Measurements from ENCODE around the gene VPS29.
"Not testable (repeated sequence)": the region's sequence is repeated elsewhere in the genome, so short reads cannot be mapped to it uniquely, and the experiment has no call there.

Gene VPS29

DNA sequence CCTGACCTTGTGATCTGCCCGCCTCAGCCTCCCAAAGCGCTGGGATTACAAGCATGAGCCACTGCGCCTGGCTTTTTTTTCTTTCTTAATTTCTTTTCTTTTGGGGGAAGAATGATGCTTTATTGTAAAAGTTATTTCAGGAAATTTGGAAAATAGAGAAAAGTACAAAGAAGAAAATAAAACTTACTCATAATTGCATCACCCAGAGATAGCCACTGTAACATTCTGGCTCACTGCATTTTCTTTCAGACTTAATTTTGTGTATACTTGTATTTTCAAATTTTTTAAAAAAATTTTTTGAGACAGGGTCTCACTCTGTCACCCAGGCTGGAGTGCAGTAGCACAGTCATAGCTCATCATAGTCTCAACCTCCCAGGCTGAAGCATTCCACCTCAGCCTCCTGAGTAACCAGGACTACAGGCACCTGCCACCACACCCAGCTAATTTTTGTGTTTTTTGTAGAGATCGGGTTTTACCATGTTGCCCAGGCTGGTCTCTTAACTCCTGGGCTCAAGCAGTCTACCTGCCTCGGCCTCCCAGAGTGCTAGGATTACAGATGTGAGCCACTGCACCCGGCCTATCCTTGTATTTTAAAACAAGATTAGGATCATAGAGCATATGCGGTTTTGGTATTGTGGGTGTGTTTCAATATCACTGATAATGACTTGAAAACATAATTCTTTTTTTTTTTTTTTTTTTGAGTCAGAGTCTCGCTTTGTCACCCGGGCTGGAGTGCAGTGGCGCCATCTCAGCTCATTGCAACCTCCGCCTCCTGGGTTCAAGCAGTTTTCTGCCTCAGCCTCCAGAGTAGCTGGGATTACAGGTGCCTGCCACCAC lies 19.2 kb upstream of the VPS29 start:
- DNase-seq (ENCODE audit: low read depth) = peak; percentile 28

DNA sequence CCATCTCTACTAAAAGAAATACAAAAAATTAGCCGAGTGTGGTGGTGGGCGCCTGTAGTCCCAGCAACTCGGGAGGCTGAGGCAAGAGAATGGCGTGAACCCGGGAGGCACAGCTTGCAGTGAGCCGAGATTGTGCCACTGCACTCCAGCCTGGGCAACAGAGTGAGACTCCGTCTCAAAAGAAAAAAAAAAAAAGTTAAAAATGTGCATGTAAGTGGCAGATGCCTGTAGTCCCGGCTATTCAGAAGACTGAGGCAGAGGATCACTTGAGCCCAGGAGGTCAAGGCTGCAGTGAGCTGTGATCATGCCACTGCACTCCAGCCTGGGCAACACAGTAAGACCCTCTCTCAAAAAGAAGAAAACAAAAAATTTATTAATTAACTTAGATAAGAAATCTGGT lies 16.1 kb upstream of the VPS29 start:
- DNase-seq (ENCODE audit: low read depth) = not testable (repeated sequence)

DNA sequence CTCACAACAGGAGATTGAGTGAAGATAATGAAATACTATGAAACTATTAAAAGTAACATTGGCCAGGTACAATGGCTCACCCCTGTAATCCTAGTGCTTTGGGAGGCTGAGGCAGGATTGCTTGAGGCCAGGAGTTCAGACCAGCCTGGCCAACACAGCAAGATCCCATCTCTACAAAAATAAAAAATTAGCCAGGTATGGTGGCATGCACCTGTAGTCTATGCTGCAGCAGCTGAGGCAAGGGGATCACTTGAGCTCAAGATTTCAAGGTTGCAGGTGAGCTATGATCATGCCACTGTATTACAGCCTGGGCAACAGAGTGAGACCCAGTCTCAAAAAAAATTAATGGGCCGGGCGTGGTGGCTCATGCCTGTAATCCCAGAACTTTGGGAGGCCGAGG lies 15.1 kb upstream of the VPS29 start:
- no peak for DNase-seq (ENCODE audit: low read depth)

DNA sequence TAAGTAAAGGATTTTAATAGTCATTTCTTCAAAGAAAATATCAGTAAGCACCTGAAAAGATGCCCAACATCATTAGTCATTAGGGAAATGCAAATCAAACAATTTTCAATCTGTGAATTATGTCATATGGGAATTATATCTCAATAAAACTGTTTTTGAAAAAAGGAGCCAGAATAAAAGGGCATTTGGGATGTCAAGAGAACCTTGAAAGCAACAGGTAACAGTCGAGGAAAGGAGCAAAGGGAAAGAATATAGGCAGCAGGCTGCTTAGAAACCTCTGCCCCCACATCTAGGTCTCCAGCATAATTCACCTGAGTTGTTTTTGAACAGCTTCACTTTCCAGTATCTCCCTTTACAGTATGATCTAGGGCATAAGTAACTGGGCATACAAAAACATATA lies 12.5 kb upstream of the VPS29 start:
- no peak for DNase-seq (ENCODE audit: low read depth)

DNA sequence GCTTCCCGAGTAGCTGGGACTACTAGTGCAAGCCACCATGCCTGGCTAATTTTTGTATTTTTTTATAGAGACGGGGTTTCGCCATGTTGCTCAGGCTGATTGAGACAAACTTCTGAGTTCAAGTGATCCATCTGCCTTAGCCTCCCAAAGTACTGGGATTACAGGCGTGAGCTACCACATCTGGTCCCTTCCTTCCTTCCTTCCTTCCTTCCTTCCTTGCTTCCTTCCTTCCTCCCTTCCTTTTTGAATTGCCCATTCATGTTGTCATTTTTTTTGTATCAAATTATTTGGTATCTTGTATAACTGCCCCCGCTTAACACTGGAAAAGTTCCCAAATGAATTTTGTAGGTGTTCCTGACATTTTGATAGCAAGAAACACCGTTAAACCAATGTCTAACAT lies 11.9 kb upstream of the VPS29 start:
- DNase-seq (ENCODE audit: low read depth) = no peak

DNA sequence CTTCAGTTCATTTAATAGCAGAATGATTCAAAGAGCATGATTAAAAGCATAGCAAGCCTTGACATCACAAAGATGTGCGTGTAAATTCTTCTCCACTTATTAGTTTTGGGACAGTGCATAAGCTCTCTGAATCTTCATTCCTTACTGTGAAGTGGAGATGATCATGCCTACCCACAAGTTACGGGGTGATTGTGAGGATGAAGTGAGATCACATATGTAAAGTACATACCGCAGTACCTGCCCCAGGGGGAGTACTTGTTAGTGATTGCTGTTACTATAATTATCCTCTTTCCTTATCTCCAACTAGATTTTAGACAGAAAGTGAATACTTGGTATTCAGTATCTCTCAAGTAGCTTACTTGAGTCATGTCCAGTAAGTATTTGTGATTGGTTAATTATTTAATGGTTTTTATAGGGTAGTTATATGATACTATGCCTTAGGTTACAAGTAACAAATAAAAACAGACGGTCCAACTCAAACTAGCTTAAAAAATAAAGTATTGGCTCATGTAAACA lies 6.2 kb upstream of the VPS29 start:
- no peak for DNase-seq (ENCODE audit: low read depth)

DNA sequence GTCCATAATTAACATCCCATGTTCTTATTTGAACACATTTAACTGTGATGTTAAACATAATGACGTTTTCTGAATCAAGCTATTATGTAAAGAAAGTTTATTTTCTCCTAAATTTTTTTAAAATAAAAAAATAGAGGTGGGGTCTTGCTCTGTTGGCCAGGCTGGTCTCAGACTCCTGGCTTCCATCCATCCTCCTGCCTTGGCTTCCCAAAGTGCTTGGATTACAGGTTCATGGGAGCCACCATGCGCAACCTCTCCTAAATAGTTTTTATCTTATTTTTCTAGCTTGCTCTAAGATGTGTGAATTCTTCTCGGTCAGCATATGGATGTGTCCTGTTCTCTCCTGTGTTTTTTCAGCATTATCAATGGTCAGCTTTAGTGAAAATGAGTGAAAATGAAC lies 3.4 kb upstream of the VPS29 start:
- DNase-seq (ENCODE audit: low read depth) = no peak

DNA sequence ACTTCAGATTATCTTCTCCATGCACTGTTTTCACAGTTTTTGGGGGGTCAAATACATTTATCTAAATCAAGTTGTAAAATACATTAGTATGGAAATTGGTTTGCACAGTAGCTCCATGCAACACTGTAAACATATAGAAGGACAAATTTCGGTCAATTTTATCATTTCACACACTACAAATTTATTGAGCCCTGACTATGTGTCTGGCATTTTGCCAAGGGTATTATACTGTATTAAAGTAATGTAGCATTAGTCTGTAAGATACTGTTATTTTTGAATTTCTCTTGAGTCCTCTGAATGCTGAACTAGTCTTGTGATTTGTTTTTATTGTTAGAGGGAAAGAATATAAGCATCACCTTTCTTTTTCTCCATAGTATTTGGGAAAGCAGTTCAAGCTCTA lies 1.5 kb upstream of the VPS29 start:
- DNase-seq (ENCODE audit: low read depth) = no peak

DNA sequence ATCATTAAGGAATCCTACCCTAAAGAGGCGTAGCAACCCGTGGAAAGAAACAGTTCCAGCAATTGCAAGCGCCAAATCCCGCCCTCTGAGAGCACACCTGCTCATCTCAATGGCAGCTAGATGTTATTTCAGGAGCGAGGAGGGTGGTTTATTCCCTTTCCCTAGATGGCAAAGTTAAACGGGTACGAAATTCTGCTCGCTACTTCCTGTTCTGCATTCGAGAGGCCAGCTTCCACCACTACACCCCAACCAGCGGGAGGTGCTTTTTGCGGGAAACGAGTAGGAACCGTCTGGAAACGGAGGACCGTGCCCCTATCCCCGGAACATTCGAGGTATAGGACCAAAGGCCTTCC lies 536 bp downstream of the VPS29 start:
- DNase-seq (ENCODE audit: low read depth) = peak; percentile 27

DNA sequence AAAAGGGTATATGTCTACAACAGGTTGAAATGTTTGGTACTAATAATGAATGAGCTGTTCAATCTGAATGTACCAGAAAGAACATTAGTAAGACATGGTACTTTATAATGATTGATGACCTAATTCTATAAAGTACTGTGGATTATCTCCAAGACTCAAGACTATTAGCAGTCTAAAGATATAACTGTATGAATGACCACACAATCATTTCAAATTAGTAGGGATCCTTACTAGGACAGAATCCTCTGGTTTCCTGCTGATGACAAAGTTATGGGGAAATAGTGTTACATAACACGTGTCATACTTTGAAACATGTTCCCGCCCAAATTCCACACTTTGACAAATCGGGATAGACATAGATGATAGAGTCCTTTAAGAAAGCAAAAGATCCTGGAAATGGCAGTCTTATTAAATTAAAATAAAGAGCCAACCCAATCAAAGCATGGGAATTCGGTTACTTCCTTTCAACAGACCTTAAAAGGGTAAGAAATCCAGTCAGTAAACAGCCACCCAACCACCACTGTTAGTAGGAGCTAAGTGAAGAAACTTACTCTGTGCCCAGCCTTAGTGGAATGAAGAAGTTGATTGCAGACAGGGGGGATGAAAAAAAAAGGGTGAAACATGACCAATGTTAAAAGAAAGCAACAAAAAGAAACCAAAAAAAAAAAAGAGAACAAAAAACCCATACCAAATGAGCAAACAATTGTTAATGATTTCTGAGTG lies 2.8 kb downstream of the VPS29 start:
- DNase-seq (ENCODE audit: low read depth) = no peak

DNA sequence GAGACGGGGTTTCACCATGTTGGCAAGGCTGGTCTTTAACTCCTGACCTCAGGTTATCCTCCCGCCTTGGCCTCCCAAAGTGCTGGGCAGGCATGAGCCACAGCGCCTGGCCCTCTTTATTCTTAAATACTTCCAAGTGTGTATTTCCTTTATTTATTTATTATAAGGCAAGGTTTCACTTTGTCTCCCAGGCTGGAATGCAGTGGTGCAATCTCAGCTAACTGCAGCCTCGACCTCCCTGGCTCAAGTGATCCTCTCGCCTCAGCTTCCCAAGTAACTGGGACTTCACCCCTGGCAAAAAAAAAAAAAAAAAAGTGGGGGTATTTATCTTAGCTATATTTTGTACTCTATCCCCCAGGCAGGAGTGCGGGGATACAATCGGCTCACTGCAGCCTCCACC lies 26.5 kb downstream of the VPS29 start:
- no peak for DNase-seq (ENCODE audit: low read depth)

DNA sequence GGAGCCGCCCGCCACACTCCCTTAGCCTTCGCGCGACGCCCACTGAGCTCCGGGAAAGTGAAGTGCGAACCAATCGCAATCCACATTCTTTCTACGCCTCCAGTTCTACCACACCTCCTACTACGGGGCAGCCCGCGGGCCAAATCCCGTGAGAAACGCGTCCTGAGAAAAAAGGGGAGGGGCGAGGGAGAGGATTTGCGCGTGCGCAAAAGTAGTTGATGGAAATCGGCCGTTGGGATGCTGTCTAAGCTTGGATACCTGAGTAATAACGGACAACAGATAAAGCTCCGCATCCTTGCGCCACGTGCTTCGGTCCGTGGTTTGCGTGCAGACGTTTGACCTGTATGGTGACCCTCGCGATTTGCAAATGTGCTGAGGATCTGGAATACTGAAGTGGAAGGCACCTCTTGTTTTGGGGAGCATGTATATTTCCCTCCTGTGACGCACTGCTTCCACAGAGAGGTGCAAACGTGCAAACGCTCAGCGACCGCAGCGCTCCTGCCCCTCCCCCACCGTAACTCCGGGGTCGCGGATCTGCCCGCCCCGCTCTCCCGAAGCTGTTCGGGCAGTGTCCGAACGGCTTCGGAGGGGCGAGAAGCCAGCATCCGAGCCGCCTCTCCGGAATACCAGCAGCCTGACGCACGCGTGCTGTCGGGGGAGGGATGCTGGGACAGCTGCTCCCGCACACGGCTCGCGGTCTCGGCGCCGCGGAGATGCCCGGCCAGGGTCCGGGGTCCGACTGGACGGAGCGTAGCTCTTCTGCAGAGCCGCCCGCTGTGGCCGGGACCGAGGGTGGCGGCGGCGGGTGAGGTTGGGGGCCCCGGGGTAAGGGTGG lies 33.5 kb downstream of the VPS29 start, which contains the start of the genes FAM216A and GPN3:
Gene FAM216A (plus strand): TSS at position 632 of the 835 bp plus-strand sequence. CDS start 31 bp downstream, at position 663.
Gene GPN3 (minus strand): TSS at position 44 of the 835 bp plus-strand sequence. CDS start 54 bp downstream, outside the sequence.
- peak; percentile 89 for DNase-seq (ENCODE audit: low read depth)

DNA sequence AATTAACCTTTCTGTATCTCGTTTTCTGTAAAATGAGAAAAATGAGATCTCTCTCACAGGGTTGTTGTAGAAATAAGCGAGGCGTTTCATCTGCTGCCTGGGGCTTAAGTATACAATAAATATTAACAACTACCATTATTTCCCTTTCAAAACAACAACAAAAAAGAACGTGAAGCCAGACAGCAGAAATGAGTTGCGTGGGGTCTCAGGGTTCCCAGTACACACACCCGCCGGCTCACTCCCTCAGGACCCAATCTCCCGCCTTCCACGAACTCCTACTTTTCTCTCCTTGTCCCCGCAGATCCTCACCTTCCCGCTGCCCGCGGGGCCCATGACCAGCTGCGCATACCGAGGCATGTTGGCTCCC lies 34.1 kb downstream of the VPS29 start:
- DNase-seq (ENCODE audit: low read depth) = no peak

DNA sequence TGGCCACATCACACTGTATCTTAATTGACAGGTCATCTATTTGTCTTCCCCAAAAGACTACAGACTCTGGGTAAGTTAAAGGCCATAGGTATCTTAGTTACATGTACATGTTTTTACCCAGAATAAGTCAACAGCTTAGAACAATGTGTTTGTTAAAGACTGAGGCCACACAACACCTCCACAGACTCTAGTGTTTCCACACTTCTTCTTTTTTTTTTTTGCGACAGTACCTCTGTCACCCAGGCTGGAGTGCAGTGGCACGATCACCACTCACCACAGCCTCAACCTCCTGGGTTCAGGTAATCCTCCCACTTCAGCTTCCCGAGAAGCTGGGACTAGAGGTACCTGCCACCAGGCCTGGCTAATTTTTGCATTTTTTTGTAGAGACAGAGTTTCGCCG lies 35.1 kb downstream of the VPS29 start:
- no peak for DNase-seq (ENCODE audit: low read depth)

DNA sequence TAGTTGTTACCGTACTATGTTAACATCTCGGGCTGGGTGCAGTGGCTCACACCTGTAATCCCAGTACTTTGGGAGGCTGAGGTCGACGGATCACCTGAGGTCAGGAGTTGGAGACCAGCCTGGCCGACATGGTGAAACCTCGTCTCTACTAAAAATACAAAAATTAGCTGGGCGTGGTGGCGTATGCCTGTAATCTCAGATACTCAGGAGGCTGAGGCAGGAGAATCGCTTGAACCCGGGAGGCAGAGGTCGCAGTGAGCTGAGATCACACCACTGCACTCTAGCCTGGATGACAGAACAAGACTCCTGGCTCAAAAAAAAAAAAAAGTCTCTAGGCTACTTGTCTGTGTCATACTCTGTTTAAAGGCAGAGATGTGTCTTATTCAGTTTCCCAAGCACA lies 36.1 kb downstream of the VPS29 start:
- not testable (repeated sequence) for DNase-seq (ENCODE audit: low read depth)

DNA sequence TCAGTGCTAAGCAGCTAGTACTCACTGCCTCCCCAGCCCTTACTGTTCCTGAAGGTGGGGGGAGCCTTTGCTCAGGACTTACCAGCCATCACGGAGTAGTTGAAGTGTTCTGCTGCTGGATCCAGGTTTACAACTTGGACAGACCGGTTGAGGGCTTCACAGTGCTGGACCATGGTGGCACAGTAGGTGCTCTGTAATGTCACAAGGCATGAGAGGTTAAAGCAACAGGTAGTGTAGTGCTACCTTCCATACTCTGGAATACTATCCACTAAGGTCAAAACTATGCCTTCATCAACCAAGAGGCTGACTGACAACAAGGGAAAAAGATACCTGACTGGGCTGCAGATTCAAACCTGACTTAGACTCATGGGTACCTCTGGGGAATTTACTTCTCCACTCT lies 36.9 kb downstream of the VPS29 start:
- DNase-seq (ENCODE audit: low read depth) = no peak

DNA sequence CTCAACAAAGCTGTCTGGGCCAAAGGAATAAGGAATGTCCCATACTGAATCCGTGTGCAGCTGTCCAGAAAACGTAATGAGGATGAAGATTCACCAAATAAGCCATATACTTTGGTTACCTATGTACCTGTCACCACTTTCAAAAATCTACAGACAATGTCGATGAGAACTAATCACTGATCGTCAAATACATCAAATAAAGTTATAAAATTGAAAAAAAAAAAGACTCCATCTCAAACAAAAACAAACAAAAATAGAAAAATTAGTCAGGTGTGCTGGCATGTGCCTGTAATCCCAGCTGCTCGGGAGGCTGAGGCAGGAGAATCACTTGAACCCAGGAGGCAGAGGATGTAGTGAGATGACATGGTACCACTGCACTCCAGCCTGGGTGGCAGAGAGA lies 40.7 kb downstream of the VPS29 start:
- DNase-seq (ENCODE audit: low read depth) = not testable (repeated sequence)

DNA sequence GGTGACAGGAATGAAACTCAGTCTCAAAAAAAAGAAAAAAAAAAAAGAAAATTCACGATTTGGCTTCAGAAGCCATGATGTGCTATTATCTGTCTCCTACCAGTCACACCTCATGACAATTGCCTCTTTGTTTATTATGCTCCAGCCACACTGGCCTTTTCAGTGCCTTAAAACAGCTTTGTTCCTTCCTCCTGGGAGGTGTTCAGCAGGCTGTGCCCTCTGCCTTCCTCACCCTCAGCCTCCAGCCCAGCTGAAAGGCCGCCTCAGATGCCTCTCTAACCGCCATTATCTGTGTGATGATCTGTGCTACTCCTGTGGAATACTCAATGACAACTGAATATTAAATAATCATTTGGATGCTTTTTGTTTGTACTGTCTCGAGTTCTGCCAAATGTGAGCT lies 43.2 kb downstream of the VPS29 start:
- no peak for DNase-seq (ENCODE audit: low read depth)

DNA sequence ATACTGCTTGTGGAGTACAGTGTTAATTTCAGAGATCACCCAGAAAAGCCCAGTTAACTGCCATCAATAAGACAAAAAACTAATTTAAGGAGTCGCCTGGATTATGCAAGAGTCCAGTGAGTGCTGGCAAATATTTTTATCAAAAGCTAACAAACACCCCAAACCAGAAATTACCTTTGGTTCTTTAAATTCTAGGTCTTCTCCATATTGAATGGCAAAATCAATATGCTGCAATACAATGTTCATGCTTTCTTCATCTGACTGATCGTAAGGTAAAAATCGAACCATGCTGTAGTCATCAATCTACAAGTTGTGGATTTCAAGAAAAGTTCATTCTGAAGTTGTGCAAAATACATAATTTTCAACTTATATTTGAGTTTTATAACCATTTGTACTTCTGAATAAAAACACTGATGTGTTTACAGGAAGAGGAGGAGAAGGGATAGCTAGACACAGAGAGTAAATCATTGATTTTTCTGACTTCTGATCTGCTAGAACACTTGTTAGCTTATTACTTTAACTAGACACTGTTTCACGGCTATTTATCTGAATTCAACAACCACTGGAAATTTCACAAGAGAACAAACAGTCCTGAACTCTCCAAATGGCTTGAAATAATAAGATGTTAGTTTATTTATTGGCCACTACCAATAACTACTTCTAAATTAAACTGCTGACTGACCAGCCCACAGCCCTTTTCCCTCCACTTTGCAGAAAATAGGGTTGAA lies 48.2 kb downstream of the VPS29 start:
- DNase-seq (ENCODE audit: low read depth) = no peak

DNA sequence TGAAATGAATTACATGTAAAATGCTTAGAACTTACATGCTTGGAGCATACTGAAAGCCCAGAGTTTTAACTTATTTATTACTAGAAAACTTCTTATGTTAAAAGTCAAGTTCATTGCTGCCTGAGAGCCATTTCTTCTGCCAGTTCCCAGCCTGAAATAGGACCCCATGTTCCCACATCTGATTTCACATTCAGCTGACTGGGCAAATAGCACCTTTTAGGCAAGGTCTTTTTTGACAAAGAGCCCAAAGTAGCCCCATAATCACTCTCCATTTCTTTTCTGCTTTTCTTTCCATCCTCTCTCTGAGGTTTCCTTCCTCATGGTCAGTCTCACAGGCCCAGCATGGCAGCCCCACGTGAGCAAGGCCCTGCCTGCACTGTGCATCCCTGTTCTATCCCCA lies 50.6 kb downstream of the VPS29 start:
- no peak for DNase-seq (ENCODE audit: low read depth)

DNA sequence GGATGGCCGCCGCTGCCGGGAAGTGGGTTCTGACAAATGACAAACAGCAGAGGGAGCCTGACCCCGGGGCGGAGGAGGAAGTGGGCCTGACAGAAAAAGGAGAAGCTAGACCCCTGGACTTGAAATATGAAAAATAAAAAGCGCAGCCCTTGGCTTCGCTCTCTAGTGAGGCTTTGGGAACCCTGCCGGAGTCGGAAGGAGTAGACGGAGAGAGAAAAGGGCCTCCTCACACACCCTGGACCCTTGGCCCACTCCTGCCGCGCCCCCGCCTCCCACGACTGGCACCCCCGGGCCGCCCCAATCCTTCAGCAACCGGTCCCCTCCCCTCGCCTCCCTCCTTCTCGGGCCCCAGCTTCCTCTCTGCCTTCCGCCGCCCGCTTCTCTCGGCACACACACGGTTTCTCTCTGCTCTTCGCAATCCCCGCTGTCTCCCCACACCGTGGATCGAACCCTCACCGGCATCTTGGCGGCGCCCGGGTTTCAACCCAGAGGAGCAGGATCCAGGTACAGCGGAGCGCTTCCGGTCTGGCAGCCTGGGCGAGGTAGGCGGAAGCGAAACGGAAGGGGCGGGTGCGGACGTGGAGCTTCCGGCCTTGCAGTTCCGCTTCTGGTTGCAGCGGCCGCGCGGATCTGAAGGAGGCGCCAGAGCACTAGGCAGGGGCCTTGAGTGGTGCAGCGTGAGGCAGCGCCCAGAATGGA lies 52.0 kb downstream of the VPS29 start, which contains the start of gene ARPC3:
Gene ARPC3 (minus strand): TSS at position 539 of the 699 bp plus-strand sequence. CDS start 77 bp downstream, at position 462.
- DNase-seq (ENCODE audit: low read depth) = peak; percentile 93

Measured in activated T-cell treated with anti-CD3 and anti-CD28 coated beads for 48 hours (primary cell).